Measurements from ENCODE around the gene SLC22A7. TPM values are rescaled to one million over a fixed set of nuclear protein-coding genes. Genes with fewer than 3 reads are reported as not detected.

The SLC22A7 gene
- total RNA-seq (2022; extraction: Qiagen RNA extraction) = not detected in 5 replicates

GRCh38 chr6:43297644-43298564 is at the start of gene SLC22A7:
TSS of gene SLC22A7 (plus strand) at chr6:43298260. CDS start at chr6:43298359, 99 bp downstream.

GRCh38 chr6:43308101-43308989 is 10.3 kb downstream of the SLC22A7 start, which contains the start of gene CRIP3:
TSS of gene CRIP3 (minus strand) at chr6:43308826. CDS start at chr6:43308792, 34 bp downstream.

Other genes with a start within 250 kb of the SLC22A7 start
- 5.4 to 8.8 TPM (median 8.4 TPM) in 5 replicates for gene CUL7, start 244.4 kb upstream of the SLC22A7 start, total RNA-seq (2022; extraction: Qiagen RNA extraction)
- 51.6 to 56.6 TPM (median 55.3 TPM) in 5 replicates for gene MRPL2, start 238.8 kb upstream of the SLC22A7 start, total RNA-seq (2022; extraction: Qiagen RNA extraction)
- 4.9 to 8.2 TPM (median 6.4 TPM) in 5 replicates for gene KLC4, start 238.6 kb upstream of the SLC22A7 start, total RNA-seq (2022; extraction: Qiagen RNA extraction)
- gene PTK7, start 221.9 kb upstream of the SLC22A7 start, total RNA-seq (2022; extraction: Qiagen RNA extraction) = 4.0 to 5.0 TPM (median 4.4 TPM) in 5 replicates
- 12.2 to 17.9 TPM (median 16.7 TPM) in 5 replicates for gene SRF, start 127.0 kb upstream of the SLC22A7 start, total RNA-seq (2022; extraction: Qiagen RNA extraction)
- gene CUL9, start 116.1 kb upstream of the SLC22A7 start, total RNA-seq (2022; extraction: Qiagen RNA extraction) = 6.1 to 9.7 TPM (median 9.2 TPM) in 5 replicates
- 77.1 to 92.6 TPM (median 87.3 TPM) in 5 replicates for gene DNPH1, start 68.8 kb upstream of the SLC22A7 start, total RNA-seq (2022; extraction: Qiagen RNA extraction)
- 0.02 to 0.07 TPM (median 0.05 TPM) in 5 replicates for gene TTBK1, start 54.8 kb upstream of the SLC22A7 start, total RNA-seq (2022; extraction: Qiagen RNA extraction)
- gene CRIP3, start 10.6 kb downstream of the SLC22A7 start, total RNA-seq (2022; extraction: Qiagen RNA extraction) = 0.11 to 0.71 TPM (median 0.28 TPM) in 5 replicates
- gene ZNF318, start 71.4 kb downstream of the SLC22A7 start, total RNA-seq (2022; extraction: Qiagen RNA extraction) = 4.1 to 6.3 TPM (median 5.9 TPM) in 5 replicates
- 4.4 to 10.1 TPM (median 9.4 TPM) in 5 replicates for gene ABCC10, start 129.3 kb downstream of the SLC22A7 start, total RNA-seq (2022; extraction: Qiagen RNA extraction)
- 4.5 to 7.3 TPM (median 7.0 TPM) in 5 replicates for gene DLK2, start 157.3 kb downstream of the SLC22A7 start, total RNA-seq (2022; extraction: Qiagen RNA extraction)
- 14.9 to 21.6 TPM (median 17.8 TPM) in 5 replicates for gene TJAP1, start 179.3 kb downstream of the SLC22A7 start, total RNA-seq (2022; extraction: Qiagen RNA extraction)
- gene LRRC73, start 212.1 kb downstream of the SLC22A7 start, total RNA-seq (2022; extraction: Qiagen RNA extraction) = 0.56 to 0.96 TPM (median 0.95 TPM) in 5 replicates
- 59.5 to 67.1 TPM (median 65.5 TPM) in 5 replicates for gene YIPF3, start 218.7 kb downstream of the SLC22A7 start, total RNA-seq (2022; extraction: Qiagen RNA extraction)
- gene POLR1C, start 218.8 kb downstream of the SLC22A7 start, total RNA-seq (2022; extraction: Qiagen RNA extraction) = 40.0 to 46.9 TPM (median 41.8 TPM) in 5 replicates